C4-2B (cell line): ENCODE data around the gene MRPL1.

Source experiments
- CTCF ChIP-seq: fragments of 450-650 bp; conservative IDR thresholded peaks from 2 replicates; pipeline ENCODE4 v1.5.1; 2017; ENCODE audit warnings: mild to moderate bottlenecking
- ZFX ChIP-seq: fragments of 450-650 bp; IDR thresholded peaks from 2 replicates; pipeline ENCODE4 v1.6.1; 2017

GRCh38 chr4:77881460-77882295 is 19.0 kb downstream of the MRPL1 start:
- peak; percentile 22 for TF ChIP-seq CTCF
- TF ChIP-seq ZFX, result no peak
